ACHN (cell line): ENCODE data around the gene MAGEB18.

Experiments
- DNase-seq: peaks from one replicate; pipeline ENCODE4 v3.0.0-alpha.2; 2015
- in situ Hi-C: cut with HindIII; loops from 2 replicates; pipeline ENCODE4 v1.10.0; 2017; ENCODE audit warnings: low sequenced_read_pairs, low pct_ligation_motif_present, low pct_unique_long_range_greater_than_20kb

Gene MAGEB18

DNA sequence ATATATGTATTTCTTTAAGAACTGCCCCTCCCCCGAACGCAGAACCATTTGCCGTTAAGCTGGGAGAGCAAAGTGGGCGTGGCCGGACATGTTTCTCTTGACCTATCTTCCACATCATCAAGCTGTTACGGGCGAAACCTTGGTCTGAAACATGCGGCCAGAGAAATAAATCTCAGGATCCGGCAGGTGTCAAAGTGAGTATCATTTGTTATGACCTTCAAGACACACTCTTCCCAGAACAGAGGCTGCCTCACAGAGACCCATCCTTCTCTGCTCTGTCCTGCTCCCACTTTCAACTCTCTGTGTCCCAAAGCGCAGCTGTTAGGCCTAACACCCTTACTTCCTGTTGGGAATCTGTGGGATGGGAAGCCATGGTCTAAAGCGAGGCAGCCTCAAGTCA, at the start of gene MAGEB18:
TSS of gene MAGEB18 (plus strand) at position 70 of the 400 bp plus-strand sequence. CDS start 643 bp downstream, outside the sequence.
- DNase-seq, result no peak
- in situ Hi-C loops, result no loop called here

DNA sequence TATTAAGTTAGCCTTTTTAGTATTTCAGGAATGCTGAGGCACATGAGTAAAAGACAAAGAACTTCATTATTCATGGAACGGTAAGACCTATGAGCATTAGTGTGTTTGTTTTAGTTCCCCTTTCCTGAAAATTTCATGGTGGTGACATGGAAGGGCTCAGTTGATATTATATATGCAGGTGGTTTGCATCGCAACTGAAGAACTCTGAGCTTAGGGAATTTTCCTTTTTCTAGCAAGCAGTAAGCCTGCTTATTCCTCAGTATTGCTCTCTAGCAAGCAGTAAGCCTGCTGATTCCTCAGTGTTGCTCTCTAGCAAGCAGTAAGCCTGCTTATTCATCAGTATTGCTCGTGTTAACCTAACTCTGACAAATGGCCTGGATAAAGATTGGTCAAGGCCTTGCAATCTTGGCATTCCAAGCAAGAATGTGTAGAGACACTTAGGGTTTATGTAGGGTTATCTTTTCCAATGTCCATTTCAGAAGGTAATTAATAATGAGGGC, 37.7 kb upstream of the MAGEB18 start:
- no peak for DNase-seq
- in situ Hi-C loops, result no loop called here

DNA sequence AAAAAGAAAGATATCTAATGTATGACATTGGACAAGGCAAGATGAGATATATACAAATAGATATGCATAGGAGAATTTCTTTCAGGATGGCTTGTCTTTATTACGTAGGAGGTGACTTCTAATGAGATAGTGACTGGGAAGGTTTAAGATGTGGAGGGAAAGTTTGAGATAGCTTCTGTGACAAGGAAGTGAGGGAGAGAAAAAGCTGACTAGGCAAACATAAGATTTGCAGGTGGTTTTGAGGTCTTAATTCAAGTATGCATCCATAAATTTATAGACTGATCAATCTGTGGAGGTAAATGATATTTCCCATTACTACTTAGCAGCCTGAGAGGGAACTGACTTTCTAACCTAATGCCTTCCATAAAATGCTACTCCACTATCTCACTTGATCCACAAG, 29.0 kb upstream of the MAGEB18 start:
- in situ Hi-C loops, result no loop called here
- no peak for DNase-seq

DNA sequence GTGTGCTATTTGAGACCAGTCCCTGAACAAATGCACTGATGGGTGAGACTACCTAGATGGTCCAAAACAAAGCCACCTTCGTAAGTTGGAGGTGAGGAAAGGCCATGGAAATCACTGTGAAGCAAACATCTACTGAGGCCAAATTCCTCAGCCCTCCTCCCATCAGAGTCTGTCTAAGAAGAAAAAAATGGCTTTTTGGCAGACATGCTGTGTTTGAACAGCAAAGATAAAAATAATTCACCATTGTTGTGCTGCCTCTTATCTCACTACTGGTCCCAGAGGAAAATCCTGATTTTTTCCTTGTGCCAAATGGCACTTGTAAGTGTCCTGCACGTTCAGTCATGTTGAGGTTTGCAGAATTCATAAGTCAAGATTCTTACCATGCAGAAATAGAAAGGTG, 7.9 kb downstream of the MAGEB18 start:
- no peak for DNase-seq
- in situ Hi-C loops, result no loop called here

DNA sequence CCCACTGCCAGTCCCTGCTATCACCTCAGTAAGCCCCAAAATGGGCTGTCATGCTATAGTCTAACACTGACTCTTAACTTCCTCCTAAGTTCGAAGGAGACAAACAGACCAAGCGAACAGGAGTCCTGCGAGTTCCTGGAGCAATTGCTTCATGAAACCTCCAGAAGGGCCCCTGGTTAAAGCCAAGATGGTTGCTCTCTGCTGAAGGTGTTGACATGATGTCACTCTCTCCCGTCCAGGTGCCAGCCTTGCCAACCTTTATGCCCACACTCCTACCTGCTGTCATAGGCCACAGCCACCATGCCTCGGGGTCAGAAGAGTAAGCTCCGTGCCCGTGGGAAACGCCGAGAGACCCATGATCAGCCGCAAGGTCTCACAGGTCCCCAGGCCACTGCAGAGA, 22.2 kb downstream of the MAGEB18 start, which contains the start of gene MAGEB6B:
TSS of gene MAGEB6B (plus strand) at position 301 of the 400 bp plus-strand sequence. CDS start at position 301, 0 bp downstream.
- no peak for DNase-seq
- in situ Hi-C loops, result no loop called here
